Activated effector memory CD4-positive, alpha-beta T cell treated with Interleukin-2 at 50 U/mL for 16 hours (primary cell): ENCODE data around the gene PIGH.
"Not testable (repeated sequence)": the region's sequence is repeated elsewhere in the genome, so short reads cannot be mapped to it uniquely, and the experiment has no call there.

Experiments
- DNase-seq: peaks from one replicate; pipeline ENCODE4 v3.0.0-alpha.2; 2020

PIGH gene

GRCh38 chr14:67547224-67547780, 52.8 kb downstream of the PIGH start:
- no peak for DNase-seq

GRCh38 chr14:67544590-67544989, 55.5 kb downstream of the PIGH start:
- DNase-seq = no peak

- not testable (repeated sequence) for DNase-seq
These were observed 57.4 kb downstream of the PIGH start for GRCh38 chr14:67542620-67543019.

- DNase-seq = no peak
These were observed 58.4 kb downstream of the PIGH start for GRCh38 chr14:67541448-67542387.
